HEK293T (cell line): ENCODE measurements around the gene COPS7A.
"Not testable (repeated sequence)": the region's sequence is repeated elsewhere in the genome, so short reads cannot be mapped to it uniquely, and the experiment has no call there.

Experiments used
- CTCF ChIA-PET: fragments of 350-600 bp; formaldehyde crosslinking; extraction: SDS; loops from one replicate; lab custom pipeline; 2021; ENCODE audit warnings: antibody characterized with exemption, inconsistent platforms; lab: Yijun Ruan, JAX
- POLR2A ChIA-PET: fragments of 350-600 bp; formaldehyde crosslinking; extraction: SDS; loops from one replicate; lab custom pipeline; 2020; ENCODE audit warnings: antibody characterized with exemption, inconsistent platforms; lab: Yijun Ruan, JAX
- DNase-seq: peaks from one replicate; pipeline ENCODE4 v3.0.0; 2012; ENCODE audit warnings: mixed read lengths; ENCODE audit errors: extremely low spot score
- ARNT ChIP-seq: fragments of 450-650 bp; IDR thresholded peaks from 2 replicates; pipeline ENCODE4 v1.6.1; 2017; ENCODE audit warnings: mild to moderate bottlenecking
- BHLHE40 ChIP-seq: fragments of 450-650 bp; IDR thresholded peaks from 2 replicates; pipeline ENCODE4 v1.6.1; 2016; ENCODE audit warnings: mild to moderate bottlenecking, moderate library complexity, borderline replicate concordance
- CTBP1 ChIP-seq: fragments of 450-650 bp; IDR thresholded peaks from 2 replicates; pipeline ENCODE4 v1.6.1; 2016; ENCODE audit warnings: borderline replicate concordance
- ELF4 ChIP-seq: fragments of 450-650 bp; IDR thresholded peaks from 2 replicates; pipeline ENCODE4 v1.6.1; 2017; ENCODE audit warnings: antibody characterized with exemption
- FOXA1 ChIP-seq: fragments of 450-650 bp; IDR thresholded peaks from 2 replicates; pipeline ENCODE4 v1.6.1; 2016; ENCODE audit warnings: mild to moderate bottlenecking
- FOXK2 ChIP-seq: fragments of 450-650 bp; IDR thresholded peaks from 2 replicates; pipeline ENCODE4 v1.6.1; 2016; ENCODE audit warnings: mild to moderate bottlenecking
- FOXM1 ChIP-seq: fragments of 450-650 bp; IDR thresholded peaks from 2 replicates; pipeline ENCODE4 v1.6.1; 2017; ENCODE audit warnings: mild to moderate bottlenecking, borderline replicate concordance
- HDGF ChIP-seq: fragments of 450-650 bp; IDR thresholded peaks from 2 replicates; pipeline ENCODE4 v1.6.1; 2017; ENCODE audit warnings: antibody characterized with exemption, borderline replicate concordance
- L3MBTL2 ChIP-seq: fragments of 450-650 bp; conservative IDR thresholded peaks from 2 replicates; pipeline ENCODE4 v1.6.1; 2016; ENCODE audit warnings: mild to moderate bottlenecking
- LEF1 ChIP-seq: fragments of 450-650 bp; IDR thresholded peaks from 2 replicates; pipeline ENCODE4 v1.6.1; 2017; ENCODE audit warnings: mild to moderate bottlenecking, borderline replicate concordance
- NFRKB ChIP-seq: fragments of 450-650 bp; IDR thresholded peaks from 2 replicates; pipeline ENCODE4 v1.6.1; 2016; ENCODE audit warnings: mild to moderate bottlenecking, moderate library complexity
- PKNOX1 ChIP-seq: fragments of 450-650 bp; IDR thresholded peaks from 2 replicates; pipeline ENCODE4 v1.6.1; 2016
- SP1 ChIP-seq: fragments of 450-650 bp; IDR thresholded peaks from 2 replicates; pipeline ENCODE4 v1.6.1; 2017
- SUZ12 ChIP-seq: fragments of 450-650 bp; IDR thresholded peaks from 2 replicates; pipeline ENCODE4 v1.6.1; 2016; ENCODE audit warnings: mild to moderate bottlenecking
- TARDBP ChIP-seq: fragments of 450-650 bp; IDR thresholded peaks from 2 replicates; pipeline ENCODE4 v1.6.1; 2016
- ZNF384 ChIP-seq: fragments of 450-650 bp; IDR thresholded peaks from 2 replicates; pipeline ENCODE4 v1.6.1; 2016

COPS7A gene

GRCh38 chr12:6699259-6699988 is 24.4 kb upstream of the COPS7A start:
- CTCF ChIA-PET = interaction anchor here (1.0 to 2.3 kb wide), 3 partner anchors 10 to 136 kb away, joined by 3 to 12 read pairs (median 6); partner anchors contain the start of gene ZNF384
- TF ChIP-seq LEF1 (no peak), PKNOX1 (no peak), SUZ12 (no peak), ZNF384 (no peak), FOXK2 (no peak), NFRKB (no peak), FOXM1 (no peak), FOXA1 (no peak)
- DNase-seq = no peak
- POLR2A ChIA-PET = interaction anchor here (1.0 to 2.9 kb wide), 6 partner anchors 10 to 131 kb away, joined by 3 to 37 read pairs (median 6); partner anchors contain the start of genes COPS7A, MLF2, NOP2 and ZNF384

- no peak for DNase-seq
- POLR2A ChIA-PET = interaction anchor here (1.0 to 2.9 kb wide), 5 partner anchors 11 to 132 kb away, joined by 3 to 37 read pairs (median 6); partner anchors contain the start of genes COPS7A, MLF2, NOP2 and ZNF384
- CTCF ChIA-PET = interaction anchor here (1.0 kb wide), 1 partner anchor 86 kb away, joined by 6 read pairs; no protein-coding TSS in a partner anchor
- TF ChIP-seq BHLHE40 = no peak
- no peak for TF ChIP-seq SP1
- TF ChIP-seq ZNF384 = no peak
- no peak for TF ChIP-seq FOXA1
- no peak for TF ChIP-seq HDGF
- no peak for TF ChIP-seq CTBP1
- TF ChIP-seq NFRKB = no peak
- no peak for TF ChIP-seq L3MBTL2
- no peak for TF ChIP-seq ELF4
- TF ChIP-seq LEF1 = no peak
- no peak for TF ChIP-seq SUZ12
- no peak for TF ChIP-seq TARDBP
- TF ChIP-seq FOXK2 = no peak
Observed at GRCh38 chr12:6699989-6700645, 23.7 kb upstream of the COPS7A start.

DNA sequence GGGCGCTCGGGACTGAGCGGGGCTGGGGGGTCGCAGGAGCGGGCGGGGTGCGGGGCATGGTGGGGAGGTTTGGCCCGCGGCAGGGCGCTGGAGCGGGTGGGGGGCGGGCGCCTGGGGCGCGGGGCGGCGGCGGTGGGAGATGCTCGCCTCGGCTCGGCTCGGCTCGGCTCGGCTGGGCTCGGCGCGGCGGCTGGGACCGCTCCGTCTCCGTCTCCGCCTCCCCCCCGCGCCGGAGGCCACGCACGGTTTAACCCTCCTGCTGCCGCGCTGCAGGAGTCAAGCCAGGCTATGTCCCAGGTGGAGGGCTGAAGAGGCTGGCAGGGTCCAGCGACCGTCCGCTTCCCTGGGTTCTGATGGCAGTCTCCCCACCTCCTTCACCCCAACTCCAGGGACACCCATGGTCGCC is 23.2 kb upstream of the COPS7A start, which contains the start of gene PIANP:
Gene PIANP, minus strand, starts transcription at position 170 of the 406 bp plus-strand sequence. CDS start 2,754 bp downstream, outside the sequence.
- TF ChIP-seq SUZ12 = no peak
- TF ChIP-seq FOXA1 = no peak
- no peak for TF ChIP-seq PKNOX1
- no peak for TF ChIP-seq FOXK2
- TF ChIP-seq ARNT = no peak
- TF ChIP-seq NFRKB = no peak
- TF ChIP-seq ELF4 = no peak
- no peak for TF ChIP-seq L3MBTL2
- DNase-seq = peak; percentile 61
- ChIA-PET CTCF (interaction anchor here (2.5 kb wide), 1 partner anchor 11 kb away, joined by 11 read pairs; the partner anchor contains the start of gene ZNF384), POLR2A (interaction anchor here (1.3 to 2.9 kb wide), 3 partner anchors 12 to 52 kb away, joined by 6 to 37 read pairs (median 12); partner anchors contain the start of genes COPS7A, MLF2 and ZNF384)

DNA sequence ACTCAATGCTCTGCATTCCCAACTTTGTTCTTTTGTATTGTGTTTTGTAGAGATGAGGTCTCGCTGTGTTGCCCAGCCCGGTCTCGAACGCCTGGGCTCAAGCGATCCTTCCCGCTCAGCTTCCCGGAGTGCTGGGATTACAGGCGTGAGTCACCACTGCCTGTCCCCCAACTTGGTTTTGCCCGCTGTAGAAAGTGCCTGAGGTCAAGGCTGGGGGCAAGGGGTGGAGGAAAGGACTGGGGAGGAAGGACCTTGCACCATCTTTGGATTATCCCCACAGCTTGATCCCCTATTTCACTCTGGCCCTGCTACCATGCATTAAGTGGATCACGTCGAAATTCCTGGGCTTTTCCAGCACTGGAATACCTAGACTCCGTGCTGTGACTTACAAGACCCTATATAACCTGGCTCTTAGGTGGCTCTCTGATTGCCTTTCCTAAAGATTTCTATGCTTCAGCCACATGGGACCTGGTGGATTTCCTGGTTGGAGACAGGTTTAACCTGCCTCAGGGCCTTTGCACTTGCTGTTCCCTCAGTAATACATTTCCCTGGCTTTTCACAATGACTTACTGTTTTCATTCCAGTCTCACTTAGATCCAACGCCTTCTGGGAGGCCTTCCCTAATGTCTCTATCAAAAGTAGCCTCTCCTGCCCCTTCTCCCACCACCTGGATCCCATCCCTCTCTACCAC is 22.6 kb upstream of the COPS7A start:
- no peak for TF ChIP-seq CTBP1
- TF ChIP-seq PKNOX1 = no peak
- no peak for TF ChIP-seq BHLHE40
- no peak for DNase-seq
- ChIA-PET CTCF (interaction anchor here (2.5 kb wide), 1 partner anchor 12 kb away, joined by 11 read pairs; the partner anchor contains the start of gene ZNF384), POLR2A (no interaction called here)

DNA sequence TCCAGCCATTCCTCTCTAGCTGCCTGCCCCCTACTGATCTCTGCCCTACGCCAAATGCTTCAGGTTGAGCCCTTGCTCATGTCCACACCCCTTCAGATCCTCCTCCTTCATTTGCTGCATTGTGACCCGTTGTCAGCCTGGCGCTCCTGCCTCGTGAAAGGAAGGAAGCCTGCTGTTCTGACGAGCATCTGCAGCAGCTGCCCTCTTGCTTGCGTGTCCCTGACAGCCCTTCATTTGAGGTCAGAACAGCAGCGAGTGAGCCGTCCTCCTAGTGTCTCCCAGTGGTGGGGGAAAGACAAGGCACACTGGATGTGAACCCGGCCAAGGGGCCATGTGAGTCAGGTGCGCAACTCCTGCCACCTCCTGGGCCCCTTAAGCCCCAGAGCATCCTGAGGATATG is 20.2 kb upstream of the COPS7A start:
- POLR2A ChIA-PET = no interaction called here
- TF ChIP-seq FOXK2 (no peak), ZNF384 (no peak), NFRKB (no peak), LEF1 (no peak), FOXM1 (no peak), SP1 (no peak), ELF4 (no peak), TARDBP (no peak), PKNOX1 (no peak), SUZ12 (no peak), L3MBTL2 (no peak), CTBP1 (no peak), FOXA1 (no peak), HDGF (no peak), BHLHE40 (no peak), ARNT (no peak)
- CTCF ChIA-PET = no interaction called here
- no peak for DNase-seq

- POLR2A ChIA-PET = interaction anchor here (1.8 kb wide), 1 partner anchor 19 kb away, joined by 9 read pairs; the partner anchor contains the start of gene ZNF384
- CTCF ChIA-PET = not testable (repeated sequence)
Observed at GRCh38 chr12:6708351-6708750, 15.5 kb upstream of the COPS7A start.

More at GRCh38 chr12:6708351-6708750, 15.5 kb upstream of the COPS7A start:
- not testable (repeated sequence) for DNase-seq
